ENCODE results near the gene QRFPR.
"Not testable (repeated sequence)": the region's sequence is repeated elsewhere in the genome, so short reads cannot be mapped to it uniquely, and the experiment has no call there.

The QRFPR gene

DNA sequence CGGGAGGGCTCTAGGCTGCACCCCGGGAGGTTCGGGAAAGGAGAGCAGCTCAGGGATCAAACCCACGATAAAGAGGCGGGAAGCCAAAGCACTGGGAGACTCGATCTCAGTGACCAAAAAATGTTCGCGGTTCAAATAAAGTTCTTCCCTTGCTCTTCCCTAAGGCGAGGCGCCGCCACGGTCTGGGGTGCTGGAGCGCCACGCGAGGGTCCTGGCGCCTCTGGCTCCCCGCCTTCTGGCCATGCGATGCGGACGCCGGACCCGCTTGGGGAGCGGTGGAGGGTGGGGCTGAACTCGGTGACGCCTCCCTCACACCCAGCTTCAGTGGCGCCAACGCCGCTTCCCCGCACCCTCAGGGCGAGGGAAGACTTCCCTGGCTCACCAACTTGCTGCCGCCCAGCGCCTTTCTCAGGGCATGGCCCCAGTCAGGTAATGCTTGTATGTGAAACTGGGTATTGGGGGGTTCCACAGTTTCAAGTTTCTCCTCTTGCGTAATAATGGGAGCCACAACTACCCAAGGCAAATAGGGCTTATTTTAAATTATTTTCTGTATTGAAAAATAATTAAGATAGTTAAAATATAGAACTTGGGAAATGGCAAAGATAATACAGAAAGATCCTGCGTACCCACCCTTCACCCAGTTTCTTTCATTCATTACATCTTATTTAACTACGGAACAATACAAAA is at the start of gene QRFPR:
TSS of gene QRFPR (minus strand) at position 243 of the 687 bp plus-strand sequence. CDS start 371 bp downstream, outside the sequence.
- DNase-seq (ENCODE audit: low spot score): no peak

DNA sequence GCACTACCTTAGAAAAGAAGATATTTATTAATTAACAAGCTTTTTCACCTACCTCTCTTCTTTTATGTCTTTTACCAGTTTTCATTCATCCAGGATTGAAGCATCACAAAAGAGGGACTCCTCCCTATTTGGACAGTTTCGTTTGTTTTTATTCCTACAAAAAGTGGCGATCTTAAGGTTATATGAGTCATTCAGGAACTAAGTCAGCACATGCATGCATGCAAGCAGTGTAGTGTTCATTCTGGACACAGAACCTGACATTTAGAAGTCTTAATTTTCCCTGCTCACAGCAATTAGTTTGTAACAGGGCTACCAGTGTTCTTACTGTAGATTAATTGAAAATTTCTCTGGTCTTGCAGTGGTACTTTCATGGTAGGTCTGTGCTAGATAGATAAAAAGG is 47.9 kb upstream of the QRFPR start:
- DNase-seq (ENCODE audit: low spot score): no peak

DNA sequence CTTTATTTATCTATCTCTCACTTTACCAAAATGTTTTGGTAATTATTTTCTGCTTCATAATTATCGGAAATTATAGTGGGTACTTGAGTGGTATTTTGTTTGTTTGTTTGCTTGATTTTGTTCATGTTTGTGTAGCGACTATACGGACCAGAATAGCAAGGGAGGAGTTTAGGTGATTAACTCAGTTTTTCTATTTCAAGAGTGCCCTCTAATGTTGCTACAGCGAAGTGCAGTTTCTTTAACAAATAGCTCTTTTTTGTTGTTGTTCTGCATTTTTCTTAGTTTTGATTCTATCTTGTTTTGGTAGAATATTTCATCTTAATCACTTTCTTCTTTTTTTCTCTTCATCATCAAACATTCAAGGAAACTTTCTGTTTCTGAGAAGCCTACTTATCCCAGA is 40.8 kb upstream of the QRFPR start:
- no peak for DNase-seq (ENCODE audit: low spot score)

DNA sequence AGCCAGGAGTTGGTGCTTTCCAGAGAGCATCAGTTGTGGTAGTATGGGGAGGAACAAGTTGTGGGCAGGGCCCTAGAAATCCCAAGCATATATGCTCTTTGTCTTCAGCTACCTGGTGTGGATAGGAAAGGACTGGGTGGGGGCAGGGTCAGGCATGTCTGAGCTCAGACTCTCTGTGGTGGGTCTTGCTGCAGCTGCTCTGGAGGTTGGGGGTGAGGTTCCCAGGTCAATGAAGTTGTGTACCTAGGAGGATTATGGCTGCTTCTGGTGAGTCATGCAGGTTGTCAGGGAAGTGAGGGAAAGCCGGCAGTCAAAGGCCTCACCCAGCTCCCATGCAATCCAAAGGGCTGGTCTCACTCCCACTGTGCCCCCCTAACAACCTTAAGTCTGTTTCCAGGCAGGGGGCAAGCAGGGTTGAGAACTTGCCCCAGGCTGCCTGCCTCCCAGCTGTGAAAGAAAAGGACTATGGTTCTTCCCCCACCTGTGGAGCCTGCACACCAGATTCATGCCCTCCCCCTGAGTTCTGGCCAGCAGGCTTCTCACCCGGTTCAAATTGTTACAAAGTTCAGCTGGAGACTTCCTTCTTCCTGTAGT is 30.4 kb upstream of the QRFPR start:
- DNase-seq (ENCODE audit: low spot score): no peak

DNA sequence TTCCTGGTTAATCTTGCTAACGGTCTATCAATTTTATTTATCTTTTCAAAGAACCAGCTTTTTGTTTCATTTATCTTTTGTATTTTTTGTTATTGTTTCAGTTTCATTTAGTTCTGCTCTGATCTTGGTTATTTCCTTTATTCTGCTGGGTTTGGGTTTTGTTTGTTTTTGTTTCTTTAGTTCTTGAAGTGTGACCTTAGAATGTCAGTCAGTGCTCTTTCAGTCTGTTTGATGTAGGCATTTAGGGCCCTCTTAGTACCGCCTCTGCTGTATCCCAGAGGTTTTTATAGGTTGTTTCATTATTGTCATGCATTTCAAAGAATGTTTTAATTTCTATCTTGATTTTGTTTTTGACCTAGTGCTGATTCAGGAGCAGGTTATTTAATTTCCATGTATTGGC is 27.7 kb upstream of the QRFPR start:
- not testable (repeated sequence) for DNase-seq (ENCODE audit: low spot score)

DNA sequence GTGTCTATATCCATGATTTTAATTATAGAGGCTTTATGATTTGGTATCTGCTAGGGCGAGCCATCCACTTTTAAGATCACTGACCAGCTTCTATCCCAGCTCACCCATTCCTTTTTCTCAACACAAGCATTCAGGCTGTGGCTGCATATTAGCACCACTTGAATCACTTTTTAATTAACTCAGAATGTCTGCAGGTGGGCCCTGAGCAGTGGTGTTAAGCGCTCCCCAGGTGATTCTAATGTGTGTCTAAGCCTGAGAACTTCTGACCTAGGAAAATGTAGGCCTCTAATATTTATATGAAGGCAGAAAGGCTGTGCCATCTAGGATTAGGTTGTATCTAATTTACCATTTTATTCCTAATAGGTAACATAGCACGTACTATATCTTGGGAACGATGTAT is 19.8 kb upstream of the QRFPR start:
- DNase-seq (ENCODE audit: low spot score): no peak

DNA sequence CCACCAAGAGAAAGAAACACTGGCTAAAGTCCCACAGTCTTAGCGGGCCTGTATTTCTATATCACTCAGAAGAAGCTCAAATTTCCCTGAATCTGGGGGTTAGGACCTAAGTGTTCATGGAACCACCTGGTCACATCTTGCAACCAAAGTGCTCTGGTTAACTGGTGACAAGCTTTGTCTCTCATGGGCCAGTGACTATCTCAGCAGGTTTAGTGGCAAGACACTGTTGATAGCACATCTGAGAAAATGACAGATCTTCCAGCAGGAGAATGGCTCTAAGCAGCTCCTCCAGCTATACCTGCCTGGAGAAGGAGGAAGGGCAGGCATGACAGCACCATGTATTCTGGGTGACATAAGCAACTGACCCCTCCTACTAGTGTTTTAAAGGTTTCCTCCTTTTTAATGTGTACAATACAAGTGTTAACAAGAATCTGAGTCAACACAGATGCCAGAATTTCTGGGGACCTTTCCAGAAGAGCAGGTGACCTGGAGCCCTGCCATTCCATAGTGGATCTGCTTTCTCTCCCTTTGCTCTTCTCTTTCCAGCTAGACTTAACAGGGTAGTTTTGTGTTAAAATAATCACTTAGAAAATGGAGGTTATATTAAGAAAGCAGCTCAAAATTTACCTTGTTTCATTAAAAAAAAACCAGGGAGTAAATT is 17.3 kb upstream of the QRFPR start:
- DNase-seq (ENCODE audit: low spot score): no peak

DNA sequence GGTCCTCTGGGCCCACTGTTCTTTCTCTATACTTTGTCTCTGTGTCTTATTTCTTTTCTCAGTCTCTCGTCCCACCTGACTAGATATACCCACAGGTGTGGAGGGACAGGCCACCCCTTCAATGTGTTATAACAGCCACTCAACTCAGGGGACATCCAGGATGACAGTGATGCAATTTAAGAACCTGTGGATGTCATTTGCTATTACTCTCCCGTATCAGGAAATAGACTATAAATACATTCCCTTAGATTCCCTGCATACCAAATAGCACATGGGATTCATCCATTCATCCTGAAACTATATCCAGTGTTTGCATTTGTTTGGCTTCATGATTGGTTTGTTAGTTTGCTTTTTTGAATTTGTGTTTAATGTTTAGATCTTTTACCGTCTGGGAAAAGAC is 16.6 kb upstream of the QRFPR start:
- DNase-seq (ENCODE audit: low spot score): no peak

DNA sequence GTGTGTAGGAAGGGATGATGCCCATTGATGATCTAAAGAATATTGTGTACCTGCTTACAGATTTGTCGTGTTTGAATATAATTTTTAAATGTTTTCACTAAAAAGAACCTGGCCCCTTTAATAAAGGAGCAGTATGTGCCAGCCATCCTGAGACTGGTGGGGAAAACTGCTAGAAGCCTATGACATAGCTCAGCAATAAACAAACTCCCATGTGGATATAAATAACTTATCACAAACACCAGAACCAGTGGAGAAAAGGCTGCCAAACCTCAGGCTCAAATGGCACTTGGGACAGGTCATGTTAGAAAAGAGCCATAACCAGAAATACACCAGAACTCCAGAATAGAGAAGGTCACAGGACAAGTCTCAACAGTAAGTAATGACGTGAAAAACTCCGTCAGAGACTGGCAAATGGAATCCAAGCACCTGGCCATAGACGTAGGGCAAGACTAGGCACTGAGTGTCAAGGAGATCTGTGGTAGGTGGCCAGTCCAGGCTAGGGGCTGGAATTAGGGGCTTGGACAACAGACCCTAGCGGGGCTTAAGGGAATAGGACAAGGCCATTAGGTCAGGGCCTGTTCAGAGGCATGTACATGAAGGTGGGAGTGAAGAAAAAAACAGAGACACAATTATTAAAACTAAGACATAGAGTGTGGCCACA is 11.7 kb upstream of the QRFPR start:
- DNase-seq (ENCODE audit: low spot score): no peak

DNA sequence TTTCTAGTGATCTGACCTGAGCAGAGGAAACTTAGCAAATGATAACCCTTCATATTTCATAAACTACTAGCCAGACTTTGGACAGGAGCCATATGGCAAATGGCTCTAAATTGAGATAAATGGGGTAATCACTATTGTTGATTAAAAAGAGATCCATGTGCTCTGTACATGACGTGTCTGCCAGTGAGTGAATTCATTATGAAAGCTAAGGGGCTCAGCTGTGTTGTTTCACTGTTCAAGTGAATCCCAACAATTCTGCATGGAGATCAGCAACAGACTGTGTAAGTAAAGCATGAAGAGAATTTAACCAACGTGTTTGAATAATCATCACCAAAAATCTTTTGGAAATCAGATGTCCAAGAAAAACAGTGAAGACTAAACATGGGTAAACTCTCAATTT is 9.5 kb upstream of the QRFPR start:
- no peak for DNase-seq (ENCODE audit: low spot score)

DNA sequence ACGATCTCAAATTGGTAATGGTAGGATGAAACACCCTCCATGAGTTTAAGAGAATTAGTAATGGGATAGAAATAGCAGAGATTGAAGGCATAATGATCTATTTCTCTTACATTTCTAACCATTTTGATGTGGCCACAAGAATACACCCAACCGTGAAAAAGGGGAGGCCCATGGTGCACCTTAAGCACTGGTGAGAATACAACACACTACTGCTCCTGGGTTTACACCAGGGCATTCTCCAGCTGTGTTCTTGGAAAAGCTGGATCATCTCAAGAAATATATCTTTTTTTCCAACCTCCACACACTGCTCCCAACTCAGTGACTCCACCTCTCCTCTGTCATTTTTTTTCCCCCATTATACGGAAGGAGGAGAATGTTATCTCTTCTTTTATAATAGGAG is 1.5 kb downstream of the QRFPR start:
- no peak for DNase-seq (ENCODE audit: low spot score)

DNA sequence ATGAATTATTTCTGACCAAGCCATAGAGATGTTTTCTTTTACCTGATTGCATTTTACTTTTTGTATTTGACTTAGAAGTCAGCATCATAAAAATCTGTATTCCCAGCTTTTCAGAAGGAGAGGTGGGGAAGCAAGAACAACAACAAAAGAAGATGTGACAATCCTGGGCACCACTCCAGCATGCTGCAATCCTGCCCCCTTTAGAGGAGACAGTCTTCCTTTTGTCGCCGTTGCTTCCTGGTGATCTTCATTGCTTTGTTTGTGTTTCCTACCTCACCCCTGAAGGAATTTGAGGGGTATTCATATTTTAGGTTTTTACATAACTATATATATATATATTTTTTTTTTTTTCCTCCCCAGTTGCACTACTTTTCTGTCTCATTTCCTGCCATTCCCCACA is 3.7 kb downstream of the QRFPR start:
- no peak for DNase-seq (ENCODE audit: low spot score)

DNA sequence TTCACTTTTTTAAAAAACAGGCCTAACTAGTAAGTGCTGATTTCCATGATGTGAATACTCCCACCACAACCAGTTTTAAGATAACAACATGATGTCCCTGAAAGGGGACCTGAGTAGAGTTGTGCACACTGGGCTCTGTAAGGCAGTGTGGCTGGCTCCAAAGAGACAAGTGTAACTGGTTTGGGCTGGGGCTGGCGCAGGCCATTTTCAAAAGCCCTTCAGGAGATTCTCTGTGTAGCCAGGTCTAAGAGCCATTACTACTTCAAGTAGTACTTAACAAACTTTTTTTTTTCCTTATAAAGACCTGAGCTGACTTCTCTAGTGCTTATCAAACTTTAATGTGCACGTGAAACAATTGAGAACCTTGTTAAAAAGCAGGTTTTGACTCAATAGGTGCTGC is 4.3 kb downstream of the QRFPR start:
- no peak for DNase-seq (ENCODE audit: low spot score)

DNA sequence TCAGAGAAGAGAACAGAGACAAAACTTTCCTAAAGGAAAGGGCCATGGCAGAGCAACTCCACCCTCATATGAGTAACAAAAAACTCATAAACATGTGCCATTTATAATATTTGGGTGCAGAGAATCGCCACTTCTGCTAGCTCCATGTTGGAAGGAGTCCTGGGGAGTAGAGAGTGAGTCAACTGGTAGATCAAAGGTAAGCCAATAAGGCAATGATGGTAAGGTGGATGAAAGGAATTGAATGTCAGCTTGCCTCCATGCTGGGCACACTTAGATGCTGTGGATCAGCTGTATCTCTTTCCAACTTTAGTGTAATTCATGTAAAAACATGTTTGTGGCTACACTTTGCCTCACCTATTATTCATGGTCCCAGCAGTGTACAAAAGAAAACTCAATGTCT is 4.7 kb downstream of the QRFPR start:
- DNase-seq (ENCODE audit: low spot score): no peak

DNA sequence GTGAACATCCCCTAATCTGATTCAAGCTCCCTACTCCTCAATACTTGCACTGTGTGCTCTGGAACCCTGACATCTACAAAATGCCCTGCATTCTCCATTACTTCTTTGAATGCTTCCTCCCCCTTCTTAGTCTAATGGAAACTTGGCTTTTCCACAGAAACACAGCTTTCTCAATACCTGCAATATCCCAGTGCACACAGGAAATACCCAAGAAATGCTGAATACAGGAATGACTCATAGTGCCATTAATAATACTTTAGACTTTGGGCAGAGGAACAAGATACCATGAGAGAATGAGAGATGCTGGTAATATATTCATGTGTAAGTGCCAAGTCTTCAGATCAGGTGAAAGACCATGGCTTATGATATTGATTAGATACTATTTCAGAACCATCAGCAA is 5.6 kb downstream of the QRFPR start:
- no peak for DNase-seq (ENCODE audit: low spot score)

DNA sequence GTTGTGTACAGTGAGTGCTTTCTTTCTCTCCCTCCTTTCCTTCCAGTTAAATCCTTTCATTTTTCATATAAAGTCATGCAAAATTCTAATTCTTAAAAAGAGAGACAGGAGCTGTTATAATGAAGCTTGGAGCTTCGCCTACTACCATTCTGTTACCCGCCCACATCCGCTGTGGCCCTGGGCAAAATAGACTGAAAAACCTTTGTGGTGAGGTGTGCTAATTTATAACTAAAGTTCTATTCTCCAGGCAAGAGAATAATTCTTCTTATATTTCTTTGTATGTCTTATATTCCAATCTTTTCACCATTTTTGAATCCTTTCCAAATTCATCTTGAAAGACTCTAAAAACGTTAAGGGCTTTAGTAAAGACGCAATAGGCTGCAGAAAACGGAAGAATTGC is 7.0 kb downstream of the QRFPR start:
- no peak for DNase-seq (ENCODE audit: low spot score)

DNA sequence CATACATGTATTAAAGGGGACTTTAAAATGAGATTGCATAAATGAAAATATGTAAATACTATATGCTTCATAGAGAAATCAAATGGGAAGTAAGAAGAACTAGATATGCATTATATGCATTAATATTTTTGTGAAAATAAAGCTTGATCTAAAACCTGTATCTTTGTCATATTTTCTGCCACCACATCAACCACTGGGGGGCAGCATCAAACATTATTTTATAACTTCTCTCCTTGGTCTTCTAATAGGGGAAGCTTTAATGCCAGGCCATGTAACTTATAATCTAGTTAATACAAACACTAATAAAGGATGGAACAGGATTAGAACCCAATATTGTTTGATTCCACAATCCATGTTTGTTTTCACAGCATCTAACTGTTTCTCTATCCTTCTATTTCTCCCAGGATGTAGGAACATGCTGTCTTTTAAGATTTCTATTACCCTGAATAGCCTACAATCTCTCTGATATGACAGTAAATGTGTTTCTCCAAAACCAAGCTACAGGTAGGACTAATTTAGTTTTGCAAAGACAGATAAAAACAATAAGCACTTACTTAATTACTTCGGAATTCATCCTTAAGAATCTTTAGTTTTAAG is 10.0 kb downstream of the QRFPR start:
- peak; percentile 12 for DNase-seq (ENCODE audit: low spot score)

DNA sequence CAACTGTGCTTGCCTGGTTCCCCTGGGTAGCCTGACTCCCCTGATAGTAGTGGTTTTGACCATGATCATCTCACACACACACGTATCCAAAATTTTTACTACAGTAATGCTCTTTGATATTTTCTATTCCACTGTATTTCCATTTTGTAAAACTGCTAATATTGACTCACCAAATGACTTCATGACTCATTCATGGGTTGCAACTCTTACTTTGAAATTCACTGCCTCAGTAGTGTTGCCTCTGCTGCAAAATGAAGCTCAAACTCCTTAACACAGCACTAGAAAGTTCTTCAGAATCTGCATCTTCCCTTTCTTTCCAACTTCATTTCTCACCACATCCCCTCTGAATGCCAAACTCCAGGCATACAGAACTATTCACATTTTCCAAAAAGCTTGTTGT is 20.3 kb downstream of the QRFPR start:
- no peak for DNase-seq (ENCODE audit: low spot score)

DNA sequence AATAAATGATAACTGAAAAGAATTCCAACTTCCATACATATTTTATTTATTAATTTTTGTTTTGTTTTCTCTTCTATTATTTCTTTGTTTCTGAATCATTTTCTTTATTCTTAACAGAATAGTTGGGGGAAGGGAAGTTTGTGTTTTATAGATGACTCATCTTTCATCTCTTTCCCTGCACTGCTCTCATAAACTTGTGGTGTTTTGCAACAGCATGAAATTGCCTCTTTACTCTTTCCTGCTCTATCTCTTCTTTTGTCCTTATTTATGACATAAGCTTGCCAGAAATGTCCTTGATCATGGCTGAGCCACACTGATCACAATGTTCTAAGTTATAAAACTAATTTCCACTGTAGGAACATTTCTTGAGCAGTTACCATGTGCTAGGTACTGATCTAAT is 22.3 kb downstream of the QRFPR start:
- DNase-seq (ENCODE audit: low spot score): no peak

DNA sequence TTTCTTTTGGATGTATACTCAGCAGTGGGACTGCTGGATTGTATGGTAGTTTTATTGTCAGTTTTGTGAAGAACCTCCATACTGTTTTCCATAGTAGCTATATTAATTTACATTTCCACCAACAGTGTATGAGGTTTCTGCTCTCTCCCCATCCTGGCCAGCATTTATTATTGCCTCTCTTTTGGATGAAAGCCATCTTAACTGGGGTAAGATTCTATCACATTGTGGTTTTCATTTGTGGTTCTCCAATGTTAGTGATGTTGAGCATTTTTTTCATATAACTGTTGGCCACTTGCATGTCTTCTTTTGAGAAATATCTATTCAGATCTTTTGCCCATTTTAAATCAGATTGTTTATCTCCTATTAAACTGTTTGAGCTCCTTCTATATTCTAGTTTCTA is 27.6 kb downstream of the QRFPR start:
- no peak for DNase-seq (ENCODE audit: low spot score)

DNA sequence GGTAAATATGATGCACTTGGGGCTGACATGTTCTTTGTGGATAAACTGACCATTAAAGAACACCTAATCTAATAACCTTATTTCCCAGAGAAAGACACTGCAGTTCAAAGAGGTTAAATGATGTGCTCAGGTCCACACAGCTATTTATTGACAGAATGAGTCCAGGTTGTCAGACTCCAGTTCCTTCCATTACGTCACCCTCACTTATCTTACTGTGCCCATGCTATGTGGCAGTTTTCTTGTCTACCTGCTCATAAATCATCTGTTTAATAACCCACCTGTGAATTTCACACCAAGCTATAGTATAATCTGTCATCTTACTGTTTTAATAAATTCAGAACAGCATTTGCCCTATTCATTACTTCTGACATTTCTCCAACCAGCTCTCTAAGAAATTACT is 36.7 kb downstream of the QRFPR start:
- DNase-seq (ENCODE audit: low spot score): no peak

DNA sequence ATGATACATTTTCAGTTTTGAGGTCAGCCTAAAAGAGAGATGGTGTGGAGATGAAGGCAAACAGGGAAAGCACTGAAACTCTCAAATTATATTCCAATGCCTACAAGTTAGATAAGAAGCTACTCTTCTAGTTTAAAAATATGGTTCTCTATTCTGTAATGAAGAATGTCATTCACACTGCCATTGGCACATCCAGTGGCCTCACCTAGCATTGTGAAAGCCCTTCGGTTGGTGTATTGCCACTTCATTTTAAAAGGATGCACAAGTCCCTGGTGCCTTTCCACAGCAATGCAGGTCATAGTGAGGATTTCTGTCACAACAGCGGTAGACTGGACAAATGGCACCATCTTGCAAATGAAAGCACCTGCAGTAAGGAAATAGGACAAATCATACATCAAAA is 40.6 kb downstream of the QRFPR start:
- no peak for DNase-seq (ENCODE audit: low spot score)

DNA sequence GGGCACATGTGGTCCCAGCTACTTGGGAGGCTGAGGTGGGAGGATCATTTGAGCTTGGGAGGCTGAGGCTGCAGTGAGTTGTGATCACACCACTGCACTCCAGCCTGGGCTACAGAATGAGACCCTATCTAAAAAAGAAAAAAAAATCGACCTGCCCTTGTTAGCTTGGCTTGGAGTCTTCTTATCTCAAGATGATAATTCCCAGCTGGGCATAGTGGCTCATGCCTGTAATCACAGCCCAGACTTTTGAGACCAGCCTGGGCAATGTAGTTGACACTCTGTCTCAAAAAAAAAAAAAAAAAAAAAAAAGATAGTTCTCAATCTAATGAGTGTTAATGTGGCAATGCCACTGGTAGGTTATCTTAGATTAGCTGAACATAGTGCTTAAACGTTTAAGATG is 41.0 kb downstream of the QRFPR start:
- no peak for DNase-seq (ENCODE audit: low spot score)
